ENCODE measurements around the gene LRRC8A. TPM values are rescaled to one million over a fixed set of nuclear protein-coding genes. Genes with fewer than 3 reads are reported as not detected.

The LRRC8A gene
- total RNA-seq, 2 experiments from 2014 or later: 13.1 to 13.2 TPM

Other genes with a start within 250 kb of the LRRC8A start
- 10 to 100 TPM; 32.4 to 32.8 TPM for gene DYNC2I2, start 225.3 kb upstream of the LRRC8A start, total RNA-seq
- gene SET, start 192.9 kb upstream of the LRRC8A start, total RNA-seq: 100 to 1,000 TPM; 669 to 771 TPM
- 1 to 10 TPM; 6.3 to 7.3 TPM for gene PKN3, start 179.6 kb upstream of the LRRC8A start, total RNA-seq
- 10 to 100 TPM; 50.9 to 53.1 TPM for gene ZDHHC12, start 158.0 kb upstream of the LRRC8A start, total RNA-seq
- 10 to 100 TPM in 1 of 2 experiments, 1 to 10 TPM in 1; 9.9 to 11.0 TPM for gene ZER1, start 110.2 kb upstream of the LRRC8A start, total RNA-seq
- gene TBC1D13, start 94.9 kb upstream of the LRRC8A start, total RNA-seq: 1 to 10 TPM; 8.3 to 9.0 TPM
- gene ENDOG, start 63.6 kb upstream of the LRRC8A start, total RNA-seq: 10 to 100 TPM in 1 of 2 experiments, 1 to 10 TPM in 1; 9.9 to 10.3 TPM
- gene SPOUT1, start 52.3 kb upstream of the LRRC8A start, total RNA-seq: 10 to 100 TPM; 72.9 to 82.3 TPM
- 10 to 100 TPM; 29.6 to 33.6 TPM for gene KYAT1, start 183 bp upstream of the LRRC8A start, total RNA-seq
- under 1 TPM; 0.44 to 0.50 TPM for gene PHYHD1, start 38.8 kb downstream of the LRRC8A start, total RNA-seq
- gene DOLK, start 65.5 kb downstream of the LRRC8A start, total RNA-seq: 1 to 10 TPM; 2.5 to 2.7 TPM
- 100 to 1,000 TPM; 101 to 112 TPM for gene NUP188, start 65.6 kb downstream of the LRRC8A start, total RNA-seq
- gene SH3GLB2, start 146.2 kb downstream of the LRRC8A start, total RNA-seq: 10 to 100 TPM; 38.0 to 38.2 TPM
- gene MIGA2, start 154.5 kb downstream of the LRRC8A start, total RNA-seq: 10 to 100 TPM; 36.3 to 42.7 TPM
- gene DOLPP1, start 199.0 kb downstream of the LRRC8A start, total RNA-seq: 10 to 100 TPM; 15.5 to 19.9 TPM
- gene CRAT, start 228.7 kb downstream of the LRRC8A start, total RNA-seq: 10 to 100 TPM; 15.0 to 15.8 TPM
- 10 to 100 TPM; 83.0 to 94.5 TPM for gene PTPA, start 229.3 kb downstream of the LRRC8A start, total RNA-seq